ENCODE measurements around the gene ABCB11. TPM values are rescaled to one million over a fixed set of nuclear protein-coding genes. Genes with fewer than 3 reads are reported as not detected.
"Not testable (repeated sequence)": the region's sequence is repeated elsewhere in the genome, so short reads cannot be mapped to it uniquely, and the experiment has no call there.

The ABCB11 gene
- total and polyA plus RNA-seq, 7 donors, result under 0.01 to 0.93 (median 0.55) TPM; not detected in 2

DNA sequence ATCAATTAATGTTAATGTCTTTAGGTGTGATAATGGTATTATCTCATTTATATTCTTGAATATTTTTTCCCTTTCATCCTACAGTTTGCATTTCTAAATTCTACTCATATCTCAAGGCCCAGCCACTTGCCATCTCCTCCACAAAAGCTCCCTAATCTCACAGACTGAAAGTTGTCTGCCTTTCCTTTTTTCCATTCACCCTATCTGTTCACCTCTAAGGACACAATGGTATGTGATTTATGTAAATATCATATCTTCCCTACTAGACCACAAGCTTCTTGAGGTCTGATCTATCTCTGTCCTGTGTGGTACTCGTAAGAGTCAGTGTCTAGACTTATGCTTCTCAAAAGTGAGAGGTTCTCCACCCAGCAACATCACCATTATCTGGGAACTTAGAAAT, 137.0 kb downstream of the ABCB11 start:
- 89 to 90% methylated on average over 1 of the region's 1 CpG for WGBS, 2 donors
- Histone ChIP-seq H3K4me3 (no peak overlapping the region), H3K27ac (no peak overlapping the region), H3K36me3 (no peaks in the 10 kb centered on the region), H3K4me1 (peaks cover 0 to 7% (median 3%) of the 10 kb centered on the region in 4 donors), H3K27me3 (no peaks in the 10 kb centered on the region), H3K9me3 (no peaks in the 10 kb centered on the region)
- intact Hi-C loops (cut with DNase I), result no loop called here
- TF ChIP-seq EP300 (IDR thresholded peaks at IDR 0.05), result no peak
- no peak for DNase-seq

DNA sequence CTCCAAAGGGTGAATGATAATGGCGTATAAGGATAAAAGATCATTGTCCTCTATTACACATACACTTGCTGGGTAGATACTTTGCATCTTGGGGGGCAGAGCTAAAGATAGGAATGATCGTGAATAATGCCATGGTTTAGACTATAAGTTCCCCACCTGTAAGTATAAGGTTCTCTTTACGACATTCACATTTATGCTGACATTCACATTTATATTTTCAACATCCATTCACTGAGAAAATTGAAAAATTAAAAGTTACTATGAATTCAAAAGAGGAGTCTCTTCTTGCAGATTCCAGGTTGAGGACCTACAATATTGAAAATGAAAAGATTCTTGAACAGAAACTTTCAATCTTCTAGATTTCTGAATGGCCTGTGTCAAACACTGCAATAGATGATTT, 138.8 kb downstream of the ABCB11 start:
- intact Hi-C loops (cut with DNase I), result no loop called here
- H3K4me1 ChIP-seq, result peaks cover 0 to 7% (median 3%) of the 10 kb centered on the region in 4 donors
- H3K9me3 ChIP-seq, result no peaks in the 10 kb centered on the region
- TF ChIP-seq, protein P1, sequence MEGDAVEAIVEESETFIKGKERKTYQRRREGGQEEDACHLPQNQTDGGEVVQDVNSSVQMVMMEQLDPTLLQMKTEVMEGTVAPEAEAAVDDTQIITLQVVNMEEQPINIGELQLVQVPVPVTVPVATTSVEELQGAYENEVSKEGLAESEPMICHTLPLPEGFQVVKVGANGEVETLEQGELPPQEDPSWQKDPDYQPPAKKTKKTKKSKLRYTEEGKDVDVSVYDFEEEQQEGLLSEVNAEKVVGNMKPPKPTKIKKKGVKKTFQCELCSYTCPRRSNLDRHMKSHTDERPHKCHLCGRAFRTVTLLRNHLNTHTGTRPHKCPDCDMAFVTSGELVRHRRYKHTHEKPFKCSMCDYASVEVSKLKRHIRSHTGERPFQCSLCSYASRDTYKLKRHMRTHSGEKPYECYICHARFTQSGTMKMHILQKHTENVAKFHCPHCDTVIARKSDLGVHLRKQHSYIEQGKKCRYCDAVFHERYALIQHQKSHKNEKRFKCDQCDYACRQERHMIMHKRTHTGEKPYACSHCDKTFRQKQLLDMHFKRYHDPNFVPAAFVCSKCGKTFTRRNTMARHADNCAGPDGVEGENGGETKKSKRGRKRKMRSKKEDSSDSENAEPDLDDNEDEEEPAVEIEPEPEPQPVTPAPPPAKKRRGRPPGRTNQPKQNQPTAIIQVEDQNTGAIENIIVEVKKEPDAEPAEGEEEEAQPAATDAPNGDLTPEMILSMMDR (IDR thresholded peaks at IDR 0.05), result no peak
- TF ChIP-seq POLR2A (IDR thresholded peaks at IDR 0.05), result no peak
- TF ChIP-seq POLR2AphosphoS5 (IDR thresholded peaks at IDR 0.05), result no peak
- TF ChIP-seq EP300 (IDR thresholded peaks at IDR 0.05), result no peak
- no peaks in the 10 kb centered on the region for H3K36me3 ChIP-seq
- no peak overlapping the region for H3K4me3 ChIP-seq
- H3K27ac ChIP-seq, result no peak overlapping the region
- 89 to 90% methylated on average over 3 of the region's 3 CpGs for whole genome bisulfite sequencing, 2 donors
- no peak for DNase-seq
- H3K27me3 ChIP-seq, result no peaks in the 10 kb centered on the region

DNA sequence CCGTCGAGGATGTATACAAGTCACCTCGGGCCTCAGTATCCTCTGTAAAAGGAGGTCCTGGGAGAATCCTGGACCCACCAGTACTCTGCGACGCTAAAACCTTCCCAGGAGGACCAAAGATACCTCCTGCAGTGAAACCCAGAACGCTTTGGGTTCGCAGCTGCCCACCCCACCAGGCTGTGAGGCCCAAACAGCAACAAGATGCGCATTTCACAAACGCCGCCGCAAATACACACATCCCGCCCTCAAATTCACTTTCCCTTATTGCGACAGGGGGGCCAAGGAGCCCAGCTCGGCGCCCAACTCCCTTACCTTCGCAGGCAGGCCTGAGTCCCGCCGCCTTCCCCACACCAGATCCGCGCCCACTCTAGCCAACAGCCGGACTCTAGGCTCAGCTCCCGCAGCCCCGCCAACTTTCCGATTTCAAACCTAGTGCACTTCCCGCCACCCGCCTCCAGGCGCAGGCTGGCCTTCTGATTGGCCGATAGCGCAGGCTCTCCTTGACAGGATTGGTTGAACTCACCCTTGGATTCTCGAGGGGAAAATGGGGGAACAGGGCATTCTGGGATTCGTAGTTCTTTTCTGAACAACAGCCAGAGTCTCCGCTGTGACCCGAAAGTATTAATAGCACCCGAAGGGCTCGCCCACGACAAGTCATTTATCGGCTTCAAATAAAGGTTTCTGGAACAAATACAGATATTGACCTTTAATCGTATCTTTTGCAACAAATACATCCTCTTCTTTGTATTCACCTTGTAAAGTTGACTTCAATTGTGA, 140.9 kb downstream of the ABCB11 start, which contains the start of gene SPC25:
Gene SPC25, minus strand, starts transcription at position 425 of the 777 bp plus-strand sequence. CDS start 911 bp downstream, outside the sequence.
- Histone ChIP-seq H3K27ac (no peak within 1 kb of the TSS), H3K4me3 (peak within 1 kb of the TSS; percentile 17 to 55 (median 50)), H3K27me3 (no peaks in the 10 kb centered on the region), H3K9me3 (no peaks in the 10 kb centered on the region), H3K36me3 (no peaks in the 10 kb centered on the region), H3K4me1 (peaks cover 0 to 7% (median 3%) of the 10 kb centered on the region in 4 donors)
- intact Hi-C loops (cut with DNase I), result no loop called here
- no peak for TF ChIP-seq POLR2AphosphoS5 (IDR thresholded peaks at IDR 0.05)
- TF ChIP-seq, protein P1 (IDR thresholded peaks at IDR 0.05), result peak in 1 of 4 experiments; percentile 19
- DNase-seq, result peak; percentile 92
- WGBS, 2 donors, result 1% methylated on average over 38 of the region's 38 CpGs

DNA sequence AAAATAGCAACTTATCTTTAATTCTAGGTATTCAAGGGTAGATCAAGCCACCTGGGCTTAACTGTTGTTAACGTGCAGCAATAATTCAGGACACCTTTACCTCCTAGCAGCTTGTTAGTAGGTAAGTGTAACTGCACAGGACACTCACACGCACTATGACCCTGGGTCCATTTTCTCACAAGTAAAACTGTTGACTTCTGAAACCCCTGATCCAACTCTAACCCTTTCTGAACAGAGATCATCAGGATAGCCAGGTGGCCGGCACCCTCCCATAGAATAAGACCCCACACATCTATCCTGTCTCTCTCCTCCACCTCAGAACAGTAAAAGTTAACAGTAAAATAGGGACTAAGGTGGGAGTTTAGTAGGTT, 141.5 kb downstream of the ABCB11 start:
- intact Hi-C loops (cut with DNase I), result no loop called here
- TF ChIP-seq, protein P1 (IDR thresholded peaks at IDR 0.05), result no peak
- TF ChIP-seq POLR2A (IDR thresholded peaks at IDR 0.05) (no peak), POLR2AphosphoS5 (IDR thresholded peaks at IDR 0.05) (no peak), EP300 (IDR thresholded peaks at IDR 0.05) (no peak)

DNA sequence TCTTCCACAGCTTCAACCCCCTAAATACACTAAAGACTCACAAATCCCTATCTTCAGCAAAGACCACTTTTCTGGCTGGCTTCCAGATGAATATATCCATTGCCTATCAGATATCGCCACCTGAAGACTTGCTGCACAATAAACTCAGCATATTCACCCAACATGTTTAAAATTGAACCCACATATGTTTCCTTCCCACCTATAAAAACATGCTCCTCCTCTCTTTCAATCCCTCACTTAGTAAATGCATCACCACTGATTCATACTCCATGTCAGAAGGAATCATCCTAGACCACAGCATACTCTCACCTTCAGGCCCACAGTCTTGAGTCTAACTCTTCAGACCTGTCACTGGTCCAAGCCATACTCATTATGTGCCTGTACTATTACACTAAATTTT, 146.1 kb downstream of the ABCB11 start:
- intact Hi-C loops (cut with DNase I), result no loop called here
- DNase-seq, result no peak
- TF ChIP-seq EP300 (IDR thresholded peaks at IDR 0.05), result no peak
- TF ChIP-seq POLR2AphosphoS5 (IDR thresholded peaks at IDR 0.05), result no peak
- TF ChIP-seq, protein P1 (IDR thresholded peaks at IDR 0.05), result no peak
- TF ChIP-seq POLR2A (IDR thresholded peaks at IDR 0.05), result no peak
- Histone ChIP-seq H3K27ac (no peak overlapping the region), H3K27me3 (no peaks in the 10 kb centered on the region), H3K36me3 (no peaks in the 10 kb centered on the region), H3K4me1 (peaks cover 0 to 5% (median 2%) of the 10 kb centered on the region in 4 donors), H3K4me3 (no peak overlapping the region), H3K9me3 (no peaks in the 10 kb centered on the region)
- WGBS, 2 donors, result 97 to 98% methylated on average over 1 of the region's 1 CpG

More for the DNA sequence above, 141.5 kb downstream of the ABCB11 start:
- no peaks in the 10 kb centered on the region for H3K36me3 ChIP-seq
- H3K27ac ChIP-seq, result no peak overlapping the region
- H3K4me1 ChIP-seq, result peaks cover 0 to 7% (median 3%) of the 10 kb centered on the region in 4 donors
- 20 to 41% methylated on average over 3 of the region's 3 CpGs for WGBS, 2 donors
- no peak for DNase-seq
- peak overlapping the region in 3 of 4 donors; percentile 45 to 55 (median 54) for H3K4me3 ChIP-seq
- H3K9me3 ChIP-seq, result no peaks in the 10 kb centered on the region
- H3K27me3 ChIP-seq, result no peaks in the 10 kb centered on the region

DNA sequence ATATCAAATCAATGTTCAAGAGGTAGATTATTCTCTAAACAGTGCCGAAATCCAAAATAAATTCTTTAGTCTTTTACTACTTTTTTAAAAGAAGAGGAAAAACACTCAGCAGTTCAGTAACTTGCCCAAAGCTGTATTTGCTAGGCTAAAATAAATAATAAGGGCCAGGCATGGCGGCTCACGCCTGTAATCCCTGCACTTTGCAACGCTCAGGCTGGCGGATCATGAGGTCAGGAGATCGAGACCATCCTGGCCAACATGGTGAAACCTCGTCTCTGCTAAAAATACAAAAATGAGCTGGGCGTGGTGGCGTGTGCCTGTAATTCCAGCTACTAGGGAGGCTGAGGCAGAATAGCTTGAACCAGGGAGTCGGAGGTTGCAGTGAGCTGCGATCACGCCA, 149.0 kb downstream of the ABCB11 start:
- H3K27me3 ChIP-seq; H3K36me3 ChIP-seq; H3K27ac ChIP-seq; H3K4me3 ChIP-seq; intact Hi-C loops (cut with DNase I); DNase-seq; H3K9me3 ChIP-seq; H3K4me1 ChIP-seq: not testable (repeated sequence)
- 98% methylated on average over 12 of the region's 12 CpGs for WGBS, 2 donors

Measured in sigmoid colon (tissue), 7 donors.